Tibial nerve (tissue), 4 donors: Measurements from ENCODE around the gene RUVBL1. TPM values are rescaled to one million over a fixed set of nuclear protein-coding genes. Genes with fewer than 3 reads are reported as not detected.
A peak's percentile ranks its signal among the peaks of the same experiment; 100 is the strongest.

Experiments
- DNase-seq, 2 donors: peaks; one replicate each; pipeline ENCODE4 v3.0.0-alpha.2; 2019; ENCODE audit warnings: low spot score in 2 of 2
- H3K27ac ChIP-seq, 4 donors: fragments of 200-600 bp; sonication (generic) in 3 of 4; one replicate each; pipeline ENCODE4 v1.5.1; 2017 to 2019; ENCODE audit warnings: mild to moderate bottlenecking in 1 of 4
- H3K27me3 ChIP-seq, 2 donors: fragments of 200-600 bp; sonication (generic) in 1 of 2; one replicate each; pipeline versions ENCODE4 v1.5.1 to v1.6.0; 2017 to 2019
- H3K36me3 ChIP-seq, 3 donors: fragments of 200-600 bp; sonication (generic); one replicate each; pipeline ENCODE4 v1.5.1; 2018 to 2019
- H3K4me1 ChIP-seq, 4 donors: fragments of 200-600 bp; sonication (generic) in 3 of 4; one replicate each; pipeline ENCODE4 v1.5.1; 2017 to 2019
- H3K4me3 ChIP-seq, 4 donors: fragments of 200-600 bp; sonication (generic) in 3 of 4; one replicate each; pipeline ENCODE4 v1.5.1; 2017 to 2019; ENCODE audit warnings: mild to moderate bottlenecking in 1 of 4, moderate library complexity in 1 of 4
- H3K9me3 ChIP-seq, 4 donors: fragments of 200-600 bp; sonication (generic) in 3 of 4; one replicate each; pipeline ENCODE4 v1.5.1; 2017 to 2019
- EP300 ChIP-seq, 2 donors: sonication (generic); formaldehyde crosslinking; IDR thresholded peaks; one replicate each; pipeline ENCODE4 v1.6.1; 2017; ENCODE audit warnings: antibody characterized with exemption in 2 of 2, mild to moderate bottlenecking in 1 of 2
- POLR2A ChIP-seq, 2 donors: fragments of 450-650 bp; IDR thresholded peaks; one replicate each; pipeline ENCODE4 v1.6.1; 2017; ENCODE audit warnings: antibody characterized with exemption in 2 of 2, mild to moderate bottlenecking in 2 of 2, moderate library complexity in 2 of 2
- WGBS, 2 donors: methylation state at CpG; one replicate each; pipeline ENCODE4 v1.1.5; 2018; 5-methylcytosine and 5-hydroxymethylcytosine counted together
- total RNA-seq, 4 donors: library from RNA; depleted of rRNA; stranded (reverse); fragments of >200 nt; gene quantifications; one replicate each; pipeline ENCODE4 v1.1.0, GENCODE V29; 2016
- TF ChIP-seq, protein P1 (sequence below), 5 experiments: fragments of 200-600 bp in 3 of 5; fragments of 450-650 bp in 2 of 5; sonication (generic) in 3 of 5; IDR thresholded peaks; one replicate each; pipeline ENCODE4 v1.5.1; 2016 to 2019; ENCODE audit warnings: antibody characterized with exemption in 5 of 5, mild to moderate bottlenecking in 3 of 5, moderate library complexity in 2 of 5

RUVBL1 gene
- total RNA-seq, 4 donors from 2014 or later, result 29.7 to 41.7 (median 34.1) TPM

DNA sequence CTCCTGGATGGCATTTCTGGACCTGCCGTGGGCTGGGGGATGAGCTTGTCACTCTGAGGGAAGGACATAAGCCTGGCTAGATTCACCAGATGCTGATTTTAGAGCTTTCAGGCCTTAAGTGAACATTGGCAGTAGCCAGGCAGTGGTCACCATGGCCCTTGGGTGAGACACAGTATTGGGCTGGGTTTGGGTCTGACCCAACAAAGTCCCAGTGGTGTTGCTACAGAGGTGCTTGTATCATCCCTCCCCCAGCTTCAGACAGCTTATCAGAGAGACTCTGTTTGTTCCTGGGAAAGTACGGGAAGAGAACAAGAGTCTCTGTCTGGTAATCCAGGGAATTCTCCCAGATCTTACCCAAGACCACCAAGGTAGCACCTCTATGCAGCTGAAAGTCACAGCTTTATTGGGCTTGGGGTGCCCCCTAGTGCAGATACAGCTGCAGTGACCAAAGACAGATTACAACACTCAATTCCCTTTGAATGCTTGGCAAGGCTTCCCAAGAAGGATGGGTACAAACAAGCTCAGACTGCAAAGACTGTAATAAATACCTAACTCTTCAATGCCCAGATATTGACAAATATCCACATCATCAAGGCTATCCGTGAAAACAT lies 9.8 kb upstream of the RUVBL1 start:
- no peak for DNase-seq
- Histone ChIP-seq H3K4me3 (no peak overlapping the region), H3K36me3 (no peaks in the 10 kb centered on the region), H3K27ac (no peak overlapping the region), H3K9me3 (peaks cover 0 to 12% (median 0%) of the 10 kb centered on the region in 4 donors), H3K4me1 (no peaks in the 10 kb centered on the region), H3K27me3 (peaks cover 0 to 4% of the 10 kb centered on the region in 2 donors)
- 50 to 66% methylated on average over 3 of the region's 3 CpGs for WGBS, 2 donors
- no peak for TF ChIP-seq POLR2A (IDR thresholded peaks at IDR 0.05)
- no peak for TF ChIP-seq EP300 (IDR thresholded peaks at IDR 0.05)
- TF ChIP-seq, protein P1, sequence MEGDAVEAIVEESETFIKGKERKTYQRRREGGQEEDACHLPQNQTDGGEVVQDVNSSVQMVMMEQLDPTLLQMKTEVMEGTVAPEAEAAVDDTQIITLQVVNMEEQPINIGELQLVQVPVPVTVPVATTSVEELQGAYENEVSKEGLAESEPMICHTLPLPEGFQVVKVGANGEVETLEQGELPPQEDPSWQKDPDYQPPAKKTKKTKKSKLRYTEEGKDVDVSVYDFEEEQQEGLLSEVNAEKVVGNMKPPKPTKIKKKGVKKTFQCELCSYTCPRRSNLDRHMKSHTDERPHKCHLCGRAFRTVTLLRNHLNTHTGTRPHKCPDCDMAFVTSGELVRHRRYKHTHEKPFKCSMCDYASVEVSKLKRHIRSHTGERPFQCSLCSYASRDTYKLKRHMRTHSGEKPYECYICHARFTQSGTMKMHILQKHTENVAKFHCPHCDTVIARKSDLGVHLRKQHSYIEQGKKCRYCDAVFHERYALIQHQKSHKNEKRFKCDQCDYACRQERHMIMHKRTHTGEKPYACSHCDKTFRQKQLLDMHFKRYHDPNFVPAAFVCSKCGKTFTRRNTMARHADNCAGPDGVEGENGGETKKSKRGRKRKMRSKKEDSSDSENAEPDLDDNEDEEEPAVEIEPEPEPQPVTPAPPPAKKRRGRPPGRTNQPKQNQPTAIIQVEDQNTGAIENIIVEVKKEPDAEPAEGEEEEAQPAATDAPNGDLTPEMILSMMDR (IDR thresholded peaks at IDR 0.05), result peak in 3 of 5 experiments; percentile 28 to 33 (median 29)

DNA sequence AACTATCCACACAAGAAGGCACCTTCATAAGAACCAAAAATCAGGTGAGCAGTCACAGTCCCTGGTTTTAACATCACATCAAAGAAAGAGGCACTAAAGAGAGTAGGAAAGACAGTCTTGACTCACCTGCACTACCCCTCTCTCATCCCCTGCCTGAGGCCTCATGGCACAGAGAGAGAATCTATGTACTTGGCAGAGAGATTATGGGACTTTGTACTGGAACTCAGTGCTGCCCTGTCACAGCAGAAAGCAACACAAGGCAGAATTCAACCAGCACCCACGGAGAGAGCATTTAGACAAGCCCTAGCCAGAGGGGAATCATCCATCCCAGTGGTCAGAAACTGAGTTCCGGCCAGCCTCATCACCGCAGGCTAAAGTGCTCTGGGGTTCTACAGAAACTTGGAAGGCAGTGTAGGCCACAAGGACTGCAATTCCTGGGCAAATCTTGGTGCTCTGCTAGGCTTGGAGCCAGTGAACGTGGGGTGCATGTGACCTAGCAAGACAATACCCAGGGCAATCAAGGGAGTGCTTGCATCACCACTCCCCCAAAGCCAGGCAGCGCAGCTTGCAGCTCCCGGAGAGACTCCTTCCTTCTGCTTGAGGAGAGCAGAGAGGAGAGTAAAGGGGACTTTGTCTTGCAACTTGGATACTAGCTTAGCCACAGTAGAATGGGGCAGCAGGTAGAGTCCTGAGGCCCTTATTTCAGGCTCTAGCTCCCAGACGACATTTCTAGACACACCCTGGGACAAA lies 8.5 kb upstream of the RUVBL1 start:
- H3K9me3 ChIP-seq, result peaks cover 0 to 12% (median 0%) of the 10 kb centered on the region in 4 donors
- 78 to 84% methylated on average over 7 of the region's 7 CpGs for WGBS, 2 donors
- no peak overlapping the region for H3K4me3 ChIP-seq
- TF ChIP-seq EP300 (IDR thresholded peaks at IDR 0.05), result no peak
- no peak for TF ChIP-seq POLR2A (IDR thresholded peaks at IDR 0.05)
- TF ChIP-seq, protein P1 (IDR thresholded peaks at IDR 0.05), result no peak
- DNase-seq, result no peak
- no peaks in the 10 kb centered on the region for H3K4me1 ChIP-seq
- no peaks in the 10 kb centered on the region for H3K36me3 ChIP-seq
- no peak overlapping the region for H3K27ac ChIP-seq
- H3K27me3 ChIP-seq, result peaks cover 0 to 4% of the 10 kb centered on the region in 2 donors

DNA sequence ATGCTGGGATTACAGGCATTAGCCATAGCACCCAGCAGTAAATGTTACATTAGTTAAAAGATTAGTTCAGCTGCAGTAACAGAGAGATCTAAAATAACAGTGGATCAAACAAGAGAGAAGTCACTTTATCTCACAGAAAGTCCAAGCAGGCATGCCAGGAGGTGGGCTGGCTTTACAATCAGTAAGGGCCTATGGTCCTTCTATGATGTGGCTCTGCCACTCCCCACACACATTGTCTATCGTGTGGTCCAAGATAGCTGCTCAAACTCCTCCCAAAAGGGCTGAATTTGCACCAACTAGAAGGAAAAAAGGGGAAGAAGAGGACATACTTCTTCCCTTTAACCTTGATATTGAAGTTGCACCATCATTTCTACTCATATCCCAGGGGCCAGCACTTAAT lies 4.6 kb upstream of the RUVBL1 start:
- Histone ChIP-seq H3K27me3 (no peaks in the 10 kb centered on the region), H3K27ac (no peak overlapping the region), H3K4me3 (no peak overlapping the region), H3K9me3 (peaks cover 0 to 12% (median 0%) of the 10 kb centered on the region in 4 donors), H3K4me1 (peaks cover 0 to under 1% (median 0%) of the 10 kb centered on the region in 4 donors), H3K36me3 (no peaks in the 10 kb centered on the region)
- TF ChIP-seq, protein P1 (IDR thresholded peaks at IDR 0.05), result no peak
- no peak for TF ChIP-seq EP300 (IDR thresholded peaks at IDR 0.05)
- TF ChIP-seq POLR2A (IDR thresholded peaks at IDR 0.05), result no peak
- 31 to 39% methylated on average over 1 of the region's 1 CpG for WGBS, 2 donors
- DNase-seq, result no peak

DNA sequence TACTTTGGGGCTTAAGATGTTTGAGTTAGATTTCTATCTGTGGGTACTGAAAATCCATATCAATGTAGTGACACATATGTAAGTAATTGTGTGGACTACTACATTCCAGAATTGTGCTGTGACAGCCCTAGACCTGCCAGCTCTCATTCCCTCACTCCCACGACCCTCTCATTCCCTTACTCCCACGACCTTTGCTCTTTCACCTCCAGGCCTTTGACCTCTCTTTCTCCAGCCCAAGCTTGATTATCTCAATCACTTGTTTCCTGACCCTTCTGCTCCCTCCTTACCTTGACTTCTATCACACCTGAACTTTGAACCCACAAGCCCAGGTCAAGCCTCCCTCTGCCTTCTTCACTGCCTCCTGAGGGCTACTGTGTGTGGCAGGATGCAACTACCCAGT lies 3.6 kb upstream of the RUVBL1 start:
- TF ChIP-seq, protein P1 (IDR thresholded peaks at IDR 0.05), result no peak
- TF ChIP-seq POLR2A (IDR thresholded peaks at IDR 0.05), result no peak
- 39 to 43% methylated on average over 2 of the region's 2 CpGs for WGBS, 2 donors
- Histone ChIP-seq H3K27ac (no peak overlapping the region), H3K9me3 (peaks cover 0 to 2% (median 0%) of the 10 kb centered on the region in 4 donors), H3K36me3 (no peaks in the 10 kb centered on the region), H3K4me3 (no peak overlapping the region), H3K27me3 (no peaks in the 10 kb centered on the region), H3K4me1 (peaks cover 0 to 11% (median 8%) of the 10 kb centered on the region in 4 donors)
- no peak for DNase-seq

DNA sequence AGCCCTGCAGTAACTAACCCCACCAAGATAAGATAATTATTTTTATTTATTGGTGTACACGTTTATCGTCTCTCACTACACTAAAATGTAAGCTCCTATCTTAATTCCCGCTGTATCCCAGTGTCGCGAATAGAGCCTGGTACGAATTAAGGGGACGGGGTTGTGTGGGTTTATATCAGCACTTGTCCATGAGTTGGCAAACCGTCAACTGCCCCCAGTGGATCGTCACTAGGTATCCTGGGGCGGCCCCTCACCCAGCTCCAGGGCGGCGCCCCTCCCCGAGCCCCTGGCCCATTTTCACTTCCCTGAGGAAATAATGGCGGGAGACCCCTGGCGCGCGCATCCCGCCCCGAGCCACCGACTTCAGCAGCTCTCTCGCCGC lies 465 bp downstream of the RUVBL1 start:
- 1 to 2% methylated on average over 16 to 22 of the region's 22 CpGs for WGBS, 2 donors
- no peak for TF ChIP-seq EP300 (IDR thresholded peaks at IDR 0.05)
- no peak for TF ChIP-seq POLR2A (IDR thresholded peaks at IDR 0.05)
- TF ChIP-seq, protein P1 (IDR thresholded peaks at IDR 0.05), result no peak
- no peaks in the 10 kb centered on the region for H3K9me3 ChIP-seq
- no peaks in the 10 kb centered on the region for H3K27me3 ChIP-seq
- peaks cover 0 to 15% (median 10%) of the 10 kb centered on the region in 4 donors for H3K4me1 ChIP-seq
- peak overlapping the region in 3 of 4 donors; percentile 64 to 75 (median 72) for H3K27ac ChIP-seq
- DNase-seq, result no peak
- peaks cover 0 to 16% (median 0%) of the 10 kb centered on the region in 3 donors for H3K36me3 ChIP-seq
- H3K4me3 ChIP-seq, result peak overlapping the region; percentile 62 to 92 (median 76)
